Measurements from ENCODE around the gene ITSN1. TPM values are rescaled to one million over a fixed set of nuclear protein-coding genes. Genes with fewer than 3 reads are reported as not detected.
A peak's percentile ranks its signal among the peaks of the same experiment; 100 is the strongest.
"Not testable (repeated sequence)": the region's sequence is repeated elsewhere in the genome, so short reads cannot be mapped to it uniquely, and the experiment has no call there.

Gene ITSN1
- total RNA-seq, 1 donor: 3.5 TPM

DNA sequence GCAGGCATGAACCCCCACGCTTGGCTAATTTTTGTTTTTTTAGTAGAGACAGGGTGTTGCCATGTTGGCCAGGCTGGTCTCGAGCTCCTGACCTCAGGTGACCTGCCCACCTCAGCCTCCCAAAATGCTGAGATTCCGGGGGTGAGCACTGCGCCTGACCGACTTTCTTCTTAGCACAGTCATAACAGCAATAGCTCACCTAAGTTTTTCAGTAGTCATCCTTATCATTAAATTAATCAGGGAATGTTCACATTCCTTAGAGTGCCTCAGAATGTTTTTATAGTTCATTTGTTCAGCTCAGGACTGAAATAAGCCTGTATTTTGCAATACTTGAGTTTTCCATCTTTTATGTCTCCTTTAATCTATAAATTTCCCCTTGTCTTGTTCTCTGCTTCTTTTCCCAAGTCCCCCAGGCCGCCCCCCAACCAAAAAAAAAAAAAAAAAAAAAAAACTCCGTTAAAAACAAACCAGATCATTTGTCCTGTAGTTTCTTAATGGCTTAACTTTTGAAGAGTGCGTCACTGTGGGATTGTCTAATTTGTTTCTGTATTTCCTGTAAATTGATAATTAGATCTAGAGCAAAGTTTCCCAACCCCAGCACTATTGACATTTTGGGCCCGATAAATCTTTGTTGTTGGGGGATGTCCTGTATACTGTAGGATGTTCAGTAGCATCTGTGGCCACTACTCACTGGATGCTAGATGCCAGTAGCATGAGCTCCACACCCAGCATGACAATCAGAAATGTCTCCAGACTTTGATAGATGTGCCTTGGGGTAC lies 120.7 kb downstream of the ITSN1 start:
- DNase-seq (ENCODE audit: low read depth in 2 of 3, low spot score in 2 of 3): no peak

DNA sequence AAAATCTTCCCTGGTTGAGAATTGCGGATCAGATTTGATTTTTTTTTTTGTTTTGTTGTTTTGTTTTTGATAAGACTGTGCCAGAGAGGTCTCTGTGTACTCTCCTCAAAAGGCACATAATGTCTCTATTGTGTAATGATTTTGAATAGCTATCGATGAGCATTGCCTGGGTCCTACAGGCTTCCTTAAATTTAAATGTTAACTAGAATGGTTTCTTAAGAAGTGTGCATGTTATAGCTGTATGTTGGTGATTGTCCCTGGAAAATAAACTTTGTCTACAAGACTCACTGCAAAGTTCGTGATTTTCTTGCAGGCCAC lies 121.2 kb downstream of the ITSN1 start:
- DNase-seq (ENCODE audit: low read depth in 2 of 3, low spot score in 2 of 3): no peak

- DNase-seq (ENCODE audit: low read depth in 2 of 3, low spot score in 2 of 3): no peak
Observed at GRCh38 chr21:33767236-33767635, 124.9 kb downstream of the ITSN1 start.

- no peak for DNase-seq (ENCODE audit: low read depth in 2 of 3, low spot score in 2 of 3)
Observed at GRCh38 chr21:33767960-33768359, 125.7 kb downstream of the ITSN1 start.

GRCh38 chr21:33769057-33769456 lies 126.8 kb downstream of the ITSN1 start:
- DNase-seq (ENCODE audit: low read depth in 2 of 3, low spot score in 2 of 3): no peak

DNA sequence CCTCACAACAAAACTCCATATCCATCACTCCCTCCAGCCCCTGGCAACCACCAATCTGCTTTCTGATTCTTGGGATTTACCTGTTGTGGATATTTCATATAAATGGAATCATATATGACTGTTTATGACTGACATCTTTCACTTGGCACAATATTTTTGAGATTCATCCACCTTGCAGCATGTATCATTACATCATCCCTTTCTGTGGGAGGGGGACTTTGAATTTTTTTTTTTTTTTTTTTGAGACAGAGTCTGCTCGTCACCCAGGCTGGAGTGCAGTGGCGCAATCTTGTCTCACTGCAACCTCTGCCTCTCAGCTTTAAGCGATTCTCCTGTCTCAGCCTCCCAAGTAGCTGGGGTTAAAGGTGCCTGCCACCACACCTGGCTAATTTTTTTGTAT lies 128.2 kb downstream of the ITSN1 start:
- no peak for DNase-seq (ENCODE audit: low read depth in 2 of 3, low spot score in 2 of 3)

GRCh38 chr21:33771976-33772375 lies 129.7 kb downstream of the ITSN1 start:
- no peak for DNase-seq (ENCODE audit: low read depth in 2 of 3, low spot score in 2 of 3)

DNA sequence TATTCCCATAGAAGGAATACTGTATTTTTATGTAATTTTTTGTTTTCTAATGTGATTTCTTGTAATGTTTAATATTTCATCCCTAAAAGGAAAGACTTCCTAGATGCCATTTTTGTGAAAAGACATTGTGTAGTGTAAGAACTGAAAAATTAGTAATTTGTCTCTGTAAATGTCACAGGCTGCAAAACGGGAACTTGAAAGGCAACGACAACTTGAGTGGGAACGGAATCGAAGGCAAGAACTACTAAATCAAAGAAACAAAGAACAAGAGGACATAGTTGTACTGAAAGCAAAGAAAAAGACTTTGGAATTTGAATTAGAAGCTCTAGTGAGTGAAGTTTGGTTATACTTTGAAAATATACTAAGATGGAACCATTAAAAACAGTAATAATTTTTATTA lies 132.2 kb downstream of the ITSN1 start:
- DNase-seq (ENCODE audit: low read depth in 2 of 3, low spot score in 2 of 3): peak in 1 of 3 donors; percentile 21

GRCh38 chr21:33775100-33775828 lies 133.0 kb downstream of the ITSN1 start:
- DNase-seq (ENCODE audit: low read depth in 2 of 3, low spot score in 2 of 3): no peak

GRCh38 chr21:33780631-33781030 lies 138.3 kb downstream of the ITSN1 start:
- DNase-seq (ENCODE audit: low read depth in 2 of 3, low spot score in 2 of 3): no peak

DNA sequence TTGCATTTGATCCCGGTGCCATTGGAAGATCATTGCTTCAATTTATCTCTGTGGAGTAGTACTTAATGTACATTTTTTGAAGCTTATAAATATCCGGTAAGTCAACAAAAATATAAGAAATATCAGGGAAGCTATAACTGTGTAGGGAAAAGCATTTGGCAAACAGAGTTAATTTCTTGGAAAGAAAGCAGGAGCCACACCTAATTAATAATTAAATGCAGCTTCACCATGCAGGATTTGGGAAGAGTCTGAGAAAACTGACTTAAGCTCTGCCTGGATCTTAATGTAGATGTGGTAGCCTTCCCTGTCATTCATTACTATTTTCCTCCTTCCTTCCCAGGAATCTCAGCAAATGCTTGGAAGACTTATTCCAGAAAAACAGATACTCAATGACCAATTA lies 138.8 kb downstream of the ITSN1 start:
- DNase-seq (ENCODE audit: low read depth in 2 of 3, low spot score in 2 of 3): no peak

DNA sequence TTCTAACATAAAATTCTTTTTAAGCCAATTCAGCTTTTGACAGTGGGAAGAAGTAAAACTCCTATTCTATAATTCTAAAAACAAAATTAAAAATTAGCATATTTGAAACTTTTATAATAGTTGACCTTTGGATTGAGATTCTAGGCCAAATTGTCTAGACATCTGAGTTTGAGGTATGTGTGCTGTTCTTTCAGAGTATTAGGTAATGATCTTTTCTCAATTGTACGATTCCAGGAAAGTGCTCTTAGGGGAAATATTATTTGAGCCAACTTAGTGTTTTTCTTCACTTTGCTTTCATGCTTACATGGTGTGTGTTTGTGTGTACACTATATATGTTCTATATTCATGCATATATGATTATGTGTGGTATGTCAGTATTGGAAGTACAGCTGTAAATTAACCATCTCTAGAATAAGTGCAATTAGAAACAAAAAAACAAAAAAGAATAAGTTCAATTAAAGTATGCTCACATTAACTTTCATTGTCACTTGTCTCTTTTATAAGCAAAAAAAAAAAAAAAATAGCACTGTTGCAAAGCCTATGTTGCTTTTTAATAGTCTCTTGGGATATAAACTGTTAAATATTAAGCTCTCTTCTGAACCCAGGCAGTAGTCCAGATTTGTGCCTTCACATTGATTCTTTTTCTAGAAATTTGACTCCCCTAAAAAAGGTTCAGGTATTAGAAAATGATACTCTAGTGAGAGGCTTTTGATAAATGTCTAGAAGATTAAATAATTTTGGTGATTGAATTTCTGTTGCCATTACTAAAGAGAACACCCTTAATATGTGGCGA lies 141.1 kb downstream of the ITSN1 start:
- no peak for DNase-seq (ENCODE audit: low read depth in 2 of 3, low spot score in 2 of 3)

- DNase-seq (ENCODE audit: low read depth in 2 of 3, low spot score in 2 of 3): no peak
Observed at GRCh38 chr21:33787431-33787830, 145.1 kb downstream of the ITSN1 start.

DNA sequence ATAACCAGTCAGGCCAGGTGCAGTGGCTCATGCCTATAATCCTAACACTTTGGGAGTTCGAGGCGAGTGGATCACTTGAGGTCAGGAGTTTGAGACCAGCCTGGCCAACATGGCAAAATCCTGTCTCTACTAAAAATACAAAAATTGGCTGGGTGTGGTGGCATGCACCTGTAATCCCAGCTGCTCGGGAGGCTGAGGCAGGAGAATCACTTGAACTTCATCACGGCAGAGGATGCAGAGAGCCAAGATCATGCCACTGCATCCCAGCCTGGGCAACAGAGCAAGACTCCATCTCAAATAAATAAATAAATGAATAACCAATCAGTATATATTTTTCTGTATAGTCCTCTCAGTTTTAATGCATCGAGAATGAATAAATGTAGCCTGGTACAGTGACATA lies 146.1 kb downstream of the ITSN1 start:
- DNase-seq (ENCODE audit: low read depth in 2 of 3, low spot score in 2 of 3): not testable (repeated sequence)

- no peak for DNase-seq (ENCODE audit: low read depth in 2 of 3, low spot score in 2 of 3)
Observed at GRCh38 chr21:33789697-33790096, 147.4 kb downstream of the ITSN1 start.

DNA sequence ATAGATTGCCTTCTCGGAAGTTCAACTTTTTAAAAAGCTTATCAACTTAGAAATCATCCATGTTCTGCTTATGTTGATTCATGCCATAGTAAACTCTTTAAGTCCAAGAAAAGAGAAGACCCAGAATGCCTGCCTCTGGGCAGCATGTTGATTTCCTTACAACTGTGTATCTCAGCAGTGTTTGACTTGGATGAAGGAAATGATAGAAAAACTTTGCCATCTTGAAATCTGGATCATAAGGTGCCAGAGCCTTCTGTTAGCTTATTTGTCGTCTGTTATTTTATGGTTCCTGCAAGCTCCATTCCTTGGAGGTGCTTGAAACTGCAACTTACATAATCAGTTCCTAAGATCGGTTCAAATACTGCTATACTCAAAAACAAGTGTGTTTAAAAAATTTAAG lies 148.8 kb downstream of the ITSN1 start:
- no peak for DNase-seq (ENCODE audit: low read depth in 2 of 3, low spot score in 2 of 3)

DNA sequence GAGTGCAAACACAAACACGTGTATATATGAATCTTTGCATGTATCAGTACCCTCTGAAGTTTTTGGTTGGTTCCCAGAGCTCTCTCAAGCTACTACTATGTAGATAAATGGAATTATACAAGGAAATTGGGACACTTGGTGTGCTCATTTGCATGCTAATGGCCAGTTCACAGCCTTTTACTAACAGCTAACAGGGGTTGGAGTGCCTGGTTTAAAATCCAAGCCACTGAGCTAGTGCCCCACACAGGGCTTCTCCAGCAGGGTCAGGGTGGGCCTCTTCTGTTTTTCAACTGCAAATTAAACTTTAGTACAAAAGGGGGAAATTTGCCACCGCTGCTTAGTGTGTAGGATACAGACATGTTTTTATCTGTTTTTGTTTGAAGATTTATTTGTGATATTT lies 152.3 kb downstream of the ITSN1 start:
- DNase-seq (ENCODE audit: low read depth in 2 of 3, low spot score in 2 of 3): no peak

- no peak for DNase-seq (ENCODE audit: low read depth in 2 of 3, low spot score in 2 of 3)
Observed at GRCh38 chr21:33797565-33797964, 155.3 kb downstream of the ITSN1 start.

DNA sequence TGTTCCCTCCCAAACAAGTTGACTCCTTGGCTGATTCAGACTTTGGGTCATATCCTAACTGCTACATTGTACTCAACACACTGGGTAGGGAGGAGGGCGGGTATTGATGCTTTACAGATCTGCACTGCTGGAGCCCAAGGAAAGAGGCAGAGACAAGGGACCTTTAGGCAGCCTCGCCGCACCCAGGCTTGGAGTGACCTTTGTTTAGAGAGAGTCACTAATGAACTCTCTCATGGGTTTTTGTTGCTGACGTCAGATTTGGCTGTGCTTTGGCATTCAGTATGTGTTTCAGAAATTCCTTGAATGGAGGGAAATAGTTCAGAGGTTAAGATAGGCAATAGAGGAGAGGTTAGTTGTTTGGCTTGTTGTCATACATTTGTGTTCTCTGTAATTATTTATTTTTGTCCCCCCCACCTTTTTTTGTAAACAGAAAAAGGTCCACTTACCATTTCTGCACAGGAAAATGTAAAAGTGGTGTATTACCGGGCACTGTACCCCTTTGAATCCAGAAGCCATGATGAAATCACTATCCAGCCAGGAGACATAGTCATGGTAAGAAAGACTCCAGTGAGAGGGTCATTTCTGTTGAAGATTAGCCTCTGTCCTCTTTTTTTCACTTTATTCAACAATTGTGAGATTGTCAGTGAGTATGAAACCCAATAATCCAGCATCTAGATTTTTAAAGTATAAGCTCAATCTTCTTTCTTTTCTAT lies 157.2 kb downstream of the ITSN1 start:
- DNase-seq (ENCODE audit: low read depth in 2 of 3, low spot score in 2 of 3): no peak

DNA sequence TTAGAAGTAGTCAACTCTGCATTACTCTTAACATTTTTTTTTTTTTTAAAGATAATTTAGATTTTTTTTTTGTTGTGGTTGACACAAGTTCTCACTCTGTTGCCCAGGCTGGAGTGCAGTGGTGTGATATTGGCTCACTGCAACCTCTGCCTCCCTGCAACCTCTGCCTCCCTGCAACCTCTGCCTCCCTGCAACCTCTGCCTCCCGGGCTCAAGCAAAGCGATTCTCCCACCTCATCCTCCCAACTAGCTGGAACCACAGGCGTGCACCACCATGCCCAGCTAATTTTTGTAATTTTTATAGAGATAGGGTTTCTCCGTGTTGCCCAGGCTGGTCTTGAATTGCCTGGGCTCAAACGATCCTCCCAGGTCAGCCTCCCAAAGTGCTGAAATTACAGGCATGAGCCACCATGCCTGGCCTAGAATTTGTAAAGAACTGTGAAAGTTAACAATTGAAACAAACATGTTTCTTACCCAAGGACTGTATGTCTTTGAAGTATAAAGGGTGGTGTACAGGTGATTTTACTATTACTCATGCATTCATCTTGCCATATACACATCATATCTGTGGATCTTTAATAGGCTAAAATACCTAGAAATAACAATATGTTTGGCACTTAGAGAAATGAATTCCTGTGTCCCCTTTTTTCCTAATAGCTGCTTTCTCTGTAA lies 158.6 kb downstream of the ITSN1 start:
- DNase-seq (ENCODE audit: low read depth in 2 of 3, low spot score in 2 of 3): no peak

All from hematopoietic multipotent progenitor cell (in vitro differentiated cells).